Hematopoietic multipotent progenitor cell treated with erythropoietin and hydrocortisone succinate and interleukin-3 and kit ligand, for 8 days (in vitro differentiated cells): ENCODE results near the gene GET4.
"Not testable (repeated sequence)": the region's sequence is repeated elsewhere in the genome, so short reads cannot be mapped to it uniquely, and the experiment has no call there.

ENCODE experiments used
- DNase-seq: peaks from one replicate; pipeline ENCODE4 v3.0.0-alpha.2; 2015

Gene GET4

GRCh38 chr7:871900-872537 is 4.3 kb upstream of the GET4 start:
- no peak for DNase-seq

DNA sequence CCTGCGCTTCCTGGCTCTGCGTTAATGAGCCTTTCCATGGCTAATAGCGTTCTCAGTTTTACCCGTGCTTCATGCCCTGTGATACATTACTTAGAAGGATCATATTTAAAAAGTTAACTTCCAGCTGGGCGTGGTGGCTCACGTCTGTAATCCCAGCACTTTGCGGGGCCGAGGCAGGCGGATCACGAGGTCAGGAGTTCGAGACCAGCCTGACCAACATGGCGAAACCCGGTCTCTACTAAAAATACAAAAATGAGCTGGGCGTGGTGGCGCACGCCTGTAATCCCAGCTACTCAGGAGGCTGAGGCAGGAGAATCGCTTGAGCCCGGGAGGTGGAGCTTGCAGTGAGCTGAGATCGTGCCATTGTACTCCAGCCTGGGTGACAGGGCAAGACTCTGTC is 3.7 kb upstream of the GET4 start:
- DNase-seq = not testable (repeated sequence)

GRCh38 chr7:873367-874002 is 2.9 kb upstream of the GET4 start:
- DNase-seq = peak; percentile 92

- DNase-seq = peak; percentile 51
Measured at GRCh38 chr7:874031-874749, 2.2 kb upstream of the GET4 start.

DNA sequence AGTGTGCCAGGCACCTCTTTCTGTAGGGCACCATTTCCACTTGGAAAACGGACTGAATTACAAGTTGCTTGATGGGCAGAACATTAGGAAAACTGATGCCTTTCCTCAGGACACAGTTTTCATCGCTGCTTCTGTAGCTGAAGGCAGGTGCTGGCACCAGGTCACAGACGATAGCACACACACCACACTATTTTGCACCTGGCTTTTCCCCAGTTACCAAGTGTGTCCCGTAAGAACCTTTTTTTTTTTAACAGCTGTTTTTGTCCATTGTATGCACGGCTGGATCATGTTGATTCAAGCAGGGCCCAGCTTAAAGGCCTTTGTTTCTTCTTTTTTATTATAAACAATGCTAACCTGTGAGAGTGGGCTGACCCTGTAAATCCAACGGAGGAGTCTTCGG is 1.3 kb upstream of the GET4 start:
- DNase-seq = no peak

DNA sequence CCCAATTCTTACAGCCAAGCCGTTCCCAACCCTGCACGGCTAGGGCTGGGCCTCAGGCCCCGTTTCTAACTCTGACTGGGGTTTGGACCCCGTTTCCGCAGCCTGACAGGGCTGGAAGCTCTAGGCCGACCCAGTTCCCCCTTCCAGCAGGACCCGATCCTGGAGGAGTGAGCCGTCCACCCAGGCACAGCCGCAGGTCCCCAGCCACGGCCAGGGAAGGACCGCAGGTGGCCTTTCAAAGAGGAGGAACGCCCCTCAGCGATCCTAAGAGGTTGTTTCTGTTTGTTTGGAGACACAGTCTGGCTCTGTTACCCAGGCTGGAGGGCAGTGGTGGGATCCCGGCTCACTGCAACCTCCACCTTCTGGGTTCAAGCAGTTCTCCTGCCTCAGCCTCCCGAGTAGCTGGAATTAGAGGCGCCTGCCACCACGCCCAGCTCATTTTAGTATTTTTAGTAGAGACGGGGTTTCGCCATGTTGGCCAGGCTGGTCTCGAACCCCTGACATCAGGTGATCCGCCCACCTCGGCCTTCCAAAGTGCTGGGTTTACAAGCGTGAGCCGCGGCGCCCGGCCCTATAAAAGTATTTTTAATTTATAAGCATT is 778 bp upstream of the GET4 start:
- no peak for DNase-seq

DNA sequence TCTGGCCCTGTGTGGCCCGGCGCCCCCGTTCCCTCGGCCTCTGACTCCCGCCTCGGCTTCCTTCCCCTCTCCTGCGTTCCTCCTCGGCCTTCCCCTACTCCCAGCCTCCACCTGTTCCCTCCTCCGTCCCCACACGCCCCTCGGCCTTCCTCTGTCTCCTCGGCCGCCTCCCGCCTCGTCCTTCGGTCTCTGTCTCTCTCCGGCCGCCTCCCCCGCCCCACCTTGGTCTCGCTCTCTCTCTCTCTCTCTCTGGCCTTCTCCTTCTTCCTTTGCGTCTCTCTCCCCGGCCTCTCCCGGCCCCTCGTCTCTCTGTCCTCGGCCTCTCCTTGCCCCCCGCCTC is 588 bp downstream of the GET4 start:
- no peak for DNase-seq

DNA sequence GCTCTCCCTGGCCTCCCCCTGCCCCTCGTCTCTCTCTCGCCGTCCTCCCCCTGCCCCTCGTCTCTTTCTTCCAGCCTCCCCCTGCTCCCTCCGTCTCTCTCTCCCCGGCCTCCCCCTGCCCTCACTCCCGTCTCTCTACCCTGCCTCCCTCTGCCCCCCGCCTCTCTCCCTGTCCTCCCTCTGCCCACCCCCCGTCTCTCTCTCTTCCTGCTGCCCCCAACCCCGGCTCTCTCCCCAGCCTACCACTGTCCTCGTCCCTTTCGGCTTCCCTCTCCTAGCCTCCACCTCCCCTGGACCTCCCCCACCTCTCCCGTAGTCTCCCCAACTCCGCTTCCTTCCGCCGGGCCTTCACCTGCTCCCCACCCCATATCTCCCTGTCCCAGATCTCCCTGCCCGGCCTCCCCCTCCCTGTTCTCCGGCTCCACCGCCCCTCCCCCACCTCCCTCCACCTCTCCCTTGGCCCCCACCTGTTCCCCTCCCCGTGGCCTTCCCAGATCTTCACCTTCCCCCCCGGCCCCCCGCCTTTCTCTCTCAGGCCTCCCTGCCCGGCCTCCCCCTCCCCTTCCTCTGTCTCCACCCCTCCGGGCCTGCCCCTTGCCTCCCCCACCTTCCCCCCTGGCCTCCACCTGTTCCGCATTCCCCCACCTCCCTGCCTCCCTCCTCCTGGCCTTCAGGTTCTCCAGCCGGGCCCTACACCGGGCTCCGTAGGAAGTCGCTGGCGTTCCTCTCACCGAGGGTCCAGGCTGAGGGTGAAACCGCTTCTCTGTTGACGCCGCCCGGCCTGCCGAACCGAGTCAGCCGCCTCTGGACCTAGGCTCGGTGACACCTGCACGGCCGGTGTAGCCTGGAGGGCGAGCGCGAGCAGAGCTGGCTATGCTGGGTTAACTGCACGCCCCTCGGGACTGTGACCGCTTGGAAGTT is 1.2 kb downstream of the GET4 start:
- DNase-seq = peak; percentile 41

DNA sequence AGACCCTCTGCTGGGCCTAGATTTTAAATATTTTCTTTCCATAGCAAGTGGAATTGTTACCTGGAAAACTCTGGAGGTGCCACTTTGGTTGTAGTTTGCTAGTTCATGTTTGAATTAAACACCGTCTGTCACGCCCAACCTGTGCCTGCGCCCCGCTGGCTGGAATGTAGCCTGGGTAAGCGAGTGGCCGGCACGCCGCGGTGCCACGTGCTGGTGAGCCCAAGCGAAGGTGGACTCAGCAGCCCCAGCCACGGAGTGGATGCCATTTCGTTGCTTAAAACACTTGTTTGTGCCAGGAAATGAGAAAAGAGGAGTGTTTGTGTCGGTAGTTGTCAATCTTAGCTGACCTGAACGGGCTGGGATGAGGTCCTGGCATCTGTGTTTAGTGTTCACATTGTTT is 2.7 kb downstream of the GET4 start:
- DNase-seq = no peak

DNA sequence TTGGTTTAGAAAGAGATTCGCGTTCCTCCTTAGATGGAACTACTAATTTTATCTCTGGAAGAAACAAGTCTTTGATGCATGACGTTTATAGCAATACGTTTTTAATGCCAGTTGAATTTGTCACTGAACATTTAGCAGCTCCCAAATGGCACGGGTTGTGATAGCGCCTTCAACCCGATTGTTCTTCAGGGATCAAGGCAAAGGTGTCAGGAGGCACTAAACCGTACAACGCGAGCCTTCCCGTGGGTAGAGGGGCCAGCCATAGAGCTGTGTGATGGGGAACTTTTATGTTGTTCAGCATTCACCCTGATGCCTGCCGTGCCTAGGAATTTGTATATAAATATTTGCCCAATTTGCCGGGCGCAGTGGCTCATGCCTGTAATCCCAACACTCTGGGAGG is 3.4 kb downstream of the GET4 start:
- no peak for DNase-seq

GRCh38 chr7:880450-880849 is 4.1 kb downstream of the GET4 start:
- no peak for DNase-seq

GRCh38 chr7:881441-882234 is 5.3 kb downstream of the GET4 start:
- DNase-seq = no peak

DNA sequence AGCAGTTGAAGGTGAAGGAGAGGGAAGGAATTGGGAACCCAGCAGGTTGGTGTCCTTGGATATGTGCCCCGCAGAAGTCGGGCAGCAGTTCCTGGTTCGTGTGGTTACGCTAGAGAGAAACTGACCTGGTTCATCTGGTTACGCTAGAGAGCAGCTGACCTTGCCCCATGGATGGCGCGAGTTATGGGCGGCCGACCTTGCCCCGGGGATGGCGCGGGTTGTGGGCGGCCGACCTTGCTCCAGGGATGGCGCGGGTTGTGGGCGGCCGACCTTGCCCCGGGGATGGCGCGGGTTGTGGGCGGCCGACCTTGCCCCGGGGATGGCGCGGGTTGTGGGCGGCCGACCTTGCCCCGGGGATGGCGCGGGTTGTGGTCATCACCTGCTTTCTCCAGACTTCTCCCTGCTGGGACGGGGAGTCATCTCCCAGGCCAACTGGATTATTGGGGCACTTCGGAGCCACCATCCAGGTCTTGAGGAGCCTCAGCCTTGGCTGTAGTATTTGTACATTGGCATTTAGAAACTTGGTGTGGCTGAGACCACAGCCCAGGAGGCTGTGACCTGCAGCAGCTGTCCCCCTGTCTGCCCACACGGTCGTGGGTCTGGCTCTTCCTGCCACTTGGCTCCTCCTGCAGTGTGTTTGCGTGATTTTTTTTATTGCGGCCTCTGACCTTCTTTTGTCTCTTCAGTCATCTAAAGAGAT is 6.1 kb downstream of the GET4 start:
- DNase-seq = no peak

- DNase-seq = no peak
Measured at GRCh38 chr7:883055-884021, 7.0 kb downstream of the GET4 start.

- DNase-seq = no peak
Measured at GRCh38 chr7:884191-885003, 8.0 kb downstream of the GET4 start.

DNA sequence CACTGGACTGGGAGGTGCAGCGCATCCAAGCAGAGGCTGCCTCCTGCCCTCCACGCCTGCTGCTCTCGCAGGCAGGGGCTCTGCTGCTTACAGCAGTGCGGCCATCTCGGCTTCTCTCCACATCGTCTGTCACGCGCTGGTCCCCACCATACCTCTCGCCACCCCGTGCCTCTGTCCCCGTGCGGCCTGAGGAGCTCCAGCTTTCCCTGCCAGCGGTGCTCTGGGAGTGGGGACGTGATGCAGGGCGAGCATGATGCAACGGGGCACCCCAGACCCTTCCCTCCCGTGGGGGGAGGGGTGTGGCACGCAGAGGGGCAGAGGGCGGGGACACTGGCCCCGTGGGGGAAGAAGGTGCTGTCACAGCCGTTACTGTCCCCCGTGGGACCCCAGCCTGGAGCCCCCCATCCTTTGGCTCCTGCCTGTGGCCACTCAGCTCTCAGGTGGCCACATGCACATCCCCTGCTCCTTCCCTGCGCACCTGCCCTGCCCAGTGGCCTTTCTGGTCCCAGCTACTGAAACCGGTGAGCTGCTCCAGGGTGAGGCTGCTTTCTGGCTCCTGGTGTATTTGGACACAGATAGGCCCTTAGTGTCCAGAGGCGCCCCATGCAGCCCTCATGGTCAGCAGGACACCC is 9.0 kb downstream of the GET4 start:
- DNase-seq = no peak

DNA sequence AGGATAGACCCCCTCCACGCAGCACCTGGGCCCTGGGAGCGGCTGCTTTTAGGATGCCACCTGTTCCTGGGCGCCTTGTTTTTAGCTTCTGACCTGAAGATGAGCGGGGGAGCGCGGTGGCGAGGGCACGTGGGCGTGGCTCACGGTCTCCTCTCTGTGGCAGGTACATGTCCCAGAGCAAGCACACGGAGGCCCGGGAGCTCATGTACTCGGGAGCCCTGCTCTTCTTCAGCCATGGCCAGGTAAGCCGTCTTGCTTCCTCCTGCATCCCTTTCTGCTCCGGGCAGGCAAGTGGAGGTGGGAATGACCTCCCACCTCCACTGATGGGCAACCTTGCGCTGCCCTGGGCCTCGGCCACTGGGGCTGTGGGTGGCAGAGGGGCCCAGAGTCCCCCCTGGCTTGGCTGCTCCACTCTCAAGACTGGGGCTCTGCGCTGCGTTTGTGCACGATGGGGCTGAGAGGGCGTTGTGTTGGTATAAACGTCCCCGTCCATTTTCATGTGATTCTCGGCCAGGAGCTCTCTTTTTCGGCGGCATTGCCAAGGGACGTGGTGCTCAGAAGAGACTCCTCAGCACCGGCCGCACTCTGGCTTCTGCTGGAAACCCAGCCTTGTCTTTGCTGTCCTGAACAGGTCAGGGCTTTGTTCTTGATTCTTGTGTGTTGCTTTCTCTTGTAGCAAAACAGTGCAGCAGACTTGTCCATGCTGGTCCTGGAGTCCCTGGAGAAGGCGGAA is 9.7 kb downstream of the GET4 start:
- DNase-seq = no peak
